ENCODE results near the gene GTF3C1. TPM values are rescaled to one million over a fixed set of nuclear protein-coding genes. Genes with fewer than 3 reads are reported as not detected.
"Not testable (repeated sequence)": the region's sequence is repeated elsewhere in the genome, so short reads cannot be mapped to it uniquely, and the experiment has no call there.

GTF3C1 gene
- total RNA-seq, 2 donors from 2014 or later, result 56.1 to 60.4 TPM

- H3K4me1 Mint-ChIP-seq, result peaks cover 15% of the 10 kb centered on the region
- H3K36me3 Mint-ChIP-seq (ENCODE audit: low read depth), result peaks cover 5% of the 10 kb centered on the region
- H3K9me3 Mint-ChIP-seq, result no peaks in the 10 kb centered on the region
- no peak overlapping the region for H3K4me3 Mint-ChIP-seq
- ATAC-seq (replicated peaks), result no peak
- no peak overlapping the region for H3K27ac Mint-ChIP-seq
- no peaks in the 10 kb centered on the region for H3K27me3 Mint-ChIP-seq
Measured at GRCh38 chr16:27576729-27577128, 27.0 kb upstream of the GTF3C1 start.

GRCh38 chr16:27572711-27573110 lies 23.0 kb upstream of the GTF3C1 start:
- Mint-ChIP-seq H3K27ac (no peak overlapping the region), H3K27me3 (no peaks in the 10 kb centered on the region), H3K9me3 (no peaks in the 10 kb centered on the region), H3K4me3 (no peak overlapping the region), H3K4me1 (peaks cover 4% of the 10 kb centered on the region), H3K36me3 (ENCODE audit: low read depth) (no peaks in the 10 kb centered on the region)
- ATAC-seq (replicated peaks), result no peak

- Mint-ChIP-seq H3K27ac (no peak overlapping the region), H3K4me1 (peaks cover 4% of the 10 kb centered on the region), H3K4me3 (no peak overlapping the region), H3K9me3 (no peaks in the 10 kb centered on the region), H3K27me3 (no peaks in the 10 kb centered on the region), H3K36me3 (ENCODE audit: low read depth) (no peaks in the 10 kb centered on the region)
- ATAC-seq (replicated peaks), result no peak
Measured at GRCh38 chr16:27571433-27572326, 22.0 kb upstream of the GTF3C1 start.

GRCh38 chr16:27570986-27571385 lies 21.3 kb upstream of the GTF3C1 start:
- not testable (repeated sequence) for H3K4me1 Mint-ChIP-seq; H3K4me3 Mint-ChIP-seq; H3K9me3 Mint-ChIP-seq; H3K36me3 Mint-ChIP-seq (ENCODE audit: low read depth); ATAC-seq (replicated peaks); H3K27me3 Mint-ChIP-seq; H3K27ac Mint-ChIP-seq

GRCh38 chr16:27568077-27568476 lies 18.4 kb upstream of the GTF3C1 start:
- Mint-ChIP-seq H3K4me1 (no peaks in the 10 kb centered on the region), H3K27me3 (no peaks in the 10 kb centered on the region), H3K36me3 (ENCODE audit: low read depth) (no peaks in the 10 kb centered on the region), H3K27ac (no peak overlapping the region), H3K9me3 (no peaks in the 10 kb centered on the region), H3K4me3 (no peak overlapping the region)
- no peak for ATAC-seq (replicated peaks)

GRCh38 chr16:27566417-27566816 lies 16.7 kb upstream of the GTF3C1 start:
- Mint-ChIP-seq H3K27me3 (no peaks in the 10 kb centered on the region), H3K4me3 (no peak overlapping the region), H3K27ac (no peak overlapping the region), H3K4me1 (no peaks in the 10 kb centered on the region), H3K36me3 (ENCODE audit: low read depth) (no peaks in the 10 kb centered on the region), H3K9me3 (no peaks in the 10 kb centered on the region)
- ATAC-seq (replicated peaks), result no peak

GRCh38 chr16:27564224-27564623 lies 14.5 kb upstream of the GTF3C1 start:
- H3K27ac Mint-ChIP-seq, result no peak overlapping the region
- no peaks in the 10 kb centered on the region for H3K9me3 Mint-ChIP-seq
- H3K36me3 Mint-ChIP-seq (ENCODE audit: low read depth), result no peaks in the 10 kb centered on the region
- H3K27me3 Mint-ChIP-seq, result no peaks in the 10 kb centered on the region
- H3K4me3 Mint-ChIP-seq, result no peak overlapping the region
- H3K4me1 Mint-ChIP-seq, result no peaks in the 10 kb centered on the region
- no peak for ATAC-seq (replicated peaks)

GRCh38 chr16:27561216-27561615 lies 11.5 kb upstream of the GTF3C1 start:
- Mint-ChIP-seq H3K36me3 (ENCODE audit: low read depth) (no peaks in the 10 kb centered on the region), H3K27ac (no peak overlapping the region), H3K4me1 (peaks cover 5% of the 10 kb centered on the region), H3K27me3 (no peaks in the 10 kb centered on the region), H3K4me3 (no peak overlapping the region), H3K9me3 (no peaks in the 10 kb centered on the region)
- ATAC-seq (replicated peaks), result no peak

GRCh38 chr16:27558932-27559331 lies 9.2 kb upstream of the GTF3C1 start:
- peak overlapping the region; percentile 25 for H3K27ac Mint-ChIP-seq
- H3K36me3 Mint-ChIP-seq (ENCODE audit: low read depth), result no peaks in the 10 kb centered on the region
- H3K4me3 Mint-ChIP-seq, result no peak overlapping the region
- H3K9me3 Mint-ChIP-seq, result no peaks in the 10 kb centered on the region
- H3K4me1 Mint-ChIP-seq, result peaks cover 5% of the 10 kb centered on the region
- H3K27me3 Mint-ChIP-seq, result no peaks in the 10 kb centered on the region
- ATAC-seq (replicated peaks), result no peak

- Mint-ChIP-seq H3K4me3 (no peak overlapping the region), H3K27ac (peak overlapping the region; percentile 25), H3K36me3 (ENCODE audit: low read depth) (no peaks in the 10 kb centered on the region), H3K4me1 (peaks cover 5% of the 10 kb centered on the region), H3K9me3 (no peaks in the 10 kb centered on the region), H3K27me3 (no peaks in the 10 kb centered on the region)
- no peak for ATAC-seq (replicated peaks)
Measured at GRCh38 chr16:27558434-27558833, 8.7 kb upstream of the GTF3C1 start.

- Mint-ChIP-seq H3K36me3 (ENCODE audit: low read depth) (no peaks in the 10 kb centered on the region), H3K4me3 (no peak overlapping the region), H3K4me1 (peaks cover 5% of the 10 kb centered on the region), H3K27ac (no peak overlapping the region), H3K9me3 (no peaks in the 10 kb centered on the region), H3K27me3 (no peaks in the 10 kb centered on the region)
- ATAC-seq (replicated peaks), result no peak
Measured at GRCh38 chr16:27556471-27556870, 6.8 kb upstream of the GTF3C1 start.

GRCh38 chr16:27551036-27551435 lies 1.3 kb upstream of the GTF3C1 start:
- no peak for ATAC-seq (replicated peaks)
- Mint-ChIP-seq H3K4me1 (peaks cover 26% of the 10 kb centered on the region), H3K27ac (peak overlapping the region; percentile 100), H3K36me3 (ENCODE audit: low read depth) (peaks cover 23% of the 10 kb centered on the region), H3K4me3 (peak overlapping the region; percentile 99), H3K9me3 (no peaks in the 10 kb centered on the region), H3K27me3 (no peaks in the 10 kb centered on the region)

- Mint-ChIP-seq H3K36me3 (ENCODE audit: low read depth) (peaks cover 28% of the 10 kb centered on the region), H3K27ac (peak overlapping the region; percentile 100), H3K4me1 (peaks cover 27% of the 10 kb centered on the region), H3K9me3 (no peaks in the 10 kb centered on the region), H3K4me3 (peak overlapping the region; percentile 99), H3K27me3 (no peaks in the 10 kb centered on the region)
- no peak for ATAC-seq (replicated peaks)
Measured at GRCh38 chr16:27550582-27550920, 838 bp upstream of the GTF3C1 start.

- peak overlapping the region; percentile 100 for H3K27ac Mint-ChIP-seq
- H3K4me1 Mint-ChIP-seq, result peaks cover 30% of the 10 kb centered on the region
- H3K9me3 Mint-ChIP-seq, result no peaks in the 10 kb centered on the region
- no peaks in the 10 kb centered on the region for H3K27me3 Mint-ChIP-seq
- peaks cover 39% of the 10 kb centered on the region for H3K36me3 Mint-ChIP-seq (ENCODE audit: low read depth)
- ATAC-seq (replicated peaks), result peak; percentile 43
- H3K4me3 Mint-ChIP-seq, result peak overlapping the region; percentile 99
Measured at GRCh38 chr16:27549464-27549745, 308 bp downstream of the GTF3C1 start.

GRCh38 chr16:27547851-27548250 lies 1.9 kb downstream of the GTF3C1 start:
- no peaks in the 10 kb centered on the region for H3K27me3 Mint-ChIP-seq
- peaks cover 55% of the 10 kb centered on the region for H3K36me3 Mint-ChIP-seq (ENCODE audit: low read depth)
- peak overlapping the region; percentile 99 for H3K4me3 Mint-ChIP-seq
- no peak for ATAC-seq (replicated peaks)
- peak overlapping the region; percentile 61 for H3K27ac Mint-ChIP-seq
- H3K9me3 Mint-ChIP-seq, result no peaks in the 10 kb centered on the region
- peaks cover 31% of the 10 kb centered on the region for H3K4me1 Mint-ChIP-seq

GRCh38 chr16:27547134-27547533 lies 2.6 kb downstream of the GTF3C1 start:
- Mint-ChIP-seq H3K27ac (peak overlapping the region; percentile 61), H3K36me3 (ENCODE audit: low read depth) (peaks cover 62% of the 10 kb centered on the region), H3K4me3 (peak overlapping the region; percentile 99), H3K4me1 (peaks cover 31% of the 10 kb centered on the region), H3K27me3 (no peaks in the 10 kb centered on the region), H3K9me3 (no peaks in the 10 kb centered on the region)
- ATAC-seq (replicated peaks), result peak; percentile 44

Data from activated T-helper 17 cell treated with anti-CD3 and anti-CD28 coated beads, Interleukin-2, amount 50 U/mL, for 72 hours (primary cell).